ENCODE data around the gene IGFBP2.

Gene IGFBP2

DNA sequence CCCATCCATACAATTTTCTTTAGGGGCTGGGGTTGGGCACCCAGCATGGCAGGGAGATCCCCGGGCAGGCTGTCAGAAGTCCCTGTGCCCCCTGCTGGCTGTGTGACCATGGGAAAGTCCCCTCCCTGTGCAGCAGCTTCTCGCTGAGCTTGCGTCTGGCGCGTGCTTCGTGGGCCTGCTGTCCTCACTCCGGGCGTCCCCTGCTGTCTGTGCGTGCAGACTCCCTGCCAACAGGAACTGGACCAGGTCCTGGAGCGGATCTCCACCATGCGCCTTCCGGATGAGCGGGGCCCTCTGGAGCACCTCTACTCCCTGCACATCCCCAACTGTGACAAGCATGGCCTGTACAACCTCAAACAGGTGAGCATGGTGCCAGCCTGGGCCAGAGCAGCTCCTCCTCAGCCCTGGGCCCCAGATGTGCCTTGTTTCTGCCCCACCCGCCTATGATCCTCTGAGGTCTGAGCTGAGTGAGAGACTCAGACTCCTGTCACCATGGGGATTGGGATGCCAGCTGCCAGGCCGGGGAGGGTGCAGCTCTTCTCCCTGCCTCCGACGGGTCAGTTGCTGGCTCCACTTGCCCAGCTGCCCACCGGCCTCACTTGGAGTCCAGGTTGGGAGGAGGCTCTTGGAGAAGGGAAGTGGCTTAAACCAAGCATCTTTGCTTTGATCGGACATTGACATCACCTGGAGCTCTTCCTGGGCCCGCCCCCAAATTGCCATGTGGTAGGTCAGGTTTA is 28.6 kb downstream of the IGFBP2 start:
- no peak for DNase-seq (ENCODE audit: low read depth in 2 of 2)

DNA sequence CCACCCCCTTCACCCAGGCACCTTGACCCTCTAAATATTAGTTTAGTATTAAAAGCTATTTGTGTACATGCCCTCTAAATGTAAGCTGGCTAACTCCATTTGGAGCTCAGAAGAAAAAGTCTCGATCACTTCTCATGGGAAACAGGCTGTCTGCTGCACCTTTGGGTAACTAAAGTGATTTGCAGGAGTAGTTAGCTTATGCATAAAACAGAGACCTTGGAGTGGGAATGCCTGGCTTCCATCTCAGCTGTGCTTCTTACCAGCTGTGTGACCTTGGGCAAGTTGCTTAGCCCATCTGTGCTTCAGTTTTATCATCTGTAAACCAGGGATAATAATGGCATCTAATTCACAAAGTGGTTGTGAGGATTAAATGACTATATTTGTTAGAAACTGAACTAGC is 29.9 kb downstream of the IGFBP2 start:
- DNase-seq (ENCODE audit: low read depth in 2 of 2): no peak

DNA sequence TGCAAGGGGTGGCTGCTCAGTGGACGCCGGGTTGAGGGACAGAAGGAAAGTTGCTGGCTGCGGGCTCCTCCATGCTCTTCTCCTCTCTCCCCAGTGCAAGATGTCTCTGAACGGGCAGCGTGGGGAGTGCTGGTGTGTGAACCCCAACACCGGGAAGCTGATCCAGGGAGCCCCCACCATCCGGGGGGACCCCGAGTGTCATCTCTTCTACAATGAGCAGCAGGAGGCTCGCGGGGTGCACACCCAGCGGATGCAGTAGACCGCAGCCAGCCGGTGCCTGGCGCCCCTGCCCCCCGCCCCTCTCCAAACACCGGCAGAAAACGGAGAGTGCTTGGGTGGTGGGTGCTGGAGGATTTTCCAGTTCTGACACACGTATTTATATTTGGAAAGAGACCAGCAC is 30.6 kb downstream of the IGFBP2 start:
- no peak for DNase-seq (ENCODE audit: low read depth in 2 of 2)

DNA sequence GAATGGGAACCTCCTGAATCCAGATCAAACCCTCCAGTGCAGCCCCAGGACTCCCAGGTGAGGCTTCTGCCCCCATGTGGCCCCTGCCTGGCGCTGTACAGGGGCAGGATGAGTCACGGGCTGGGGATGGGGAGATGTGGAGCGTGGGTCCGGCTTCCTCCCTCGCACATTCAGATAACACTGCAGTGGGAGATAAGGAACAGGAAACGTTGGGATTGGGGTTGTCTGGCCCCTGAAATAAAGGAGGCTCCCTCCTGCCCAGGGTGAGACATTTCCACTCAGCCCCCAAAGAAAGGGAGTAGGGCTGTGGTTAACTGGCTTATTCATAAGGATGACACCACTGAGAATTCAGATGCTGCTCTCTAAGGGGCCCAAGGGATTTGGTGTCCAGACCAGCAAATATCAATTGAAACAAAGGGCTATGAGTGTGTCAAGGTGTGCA is 31.4 kb downstream of the IGFBP2 start:
- DNase-seq (ENCODE audit: low read depth in 2 of 2): no peak

GRCh38 chr2:216665242-216665641 is 32.0 kb downstream of the IGFBP2 start:
- DNase-seq (ENCODE audit: low read depth in 2 of 2): no peak

DNA sequence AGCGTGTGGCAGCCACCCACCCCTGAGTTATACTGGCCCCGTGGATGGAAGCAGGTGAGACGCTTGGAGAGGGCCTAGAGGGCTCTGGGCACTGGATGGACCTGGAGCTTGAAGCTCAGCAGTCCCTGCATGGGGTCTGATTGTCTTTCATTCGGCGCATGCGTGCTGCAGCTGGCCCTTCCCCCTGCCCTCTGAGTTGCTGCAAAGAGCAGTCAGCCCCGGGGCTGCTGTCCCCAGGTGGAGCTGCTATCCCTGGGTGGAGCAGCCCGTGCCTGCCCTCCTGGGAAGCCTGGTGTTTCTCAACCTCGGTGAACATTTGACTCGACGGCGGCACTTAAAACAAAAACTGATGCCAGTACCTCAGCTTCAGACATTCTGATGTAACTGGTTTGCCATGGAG is 32.5 kb downstream of the IGFBP2 start:
- DNase-seq (ENCODE audit: low read depth in 2 of 2): no peak

GRCh38 chr2:216666461-216667233 is 33.4 kb downstream of the IGFBP2 start:
- DNase-seq (ENCODE audit: low read depth in 2 of 2): peak; percentile 43 to 52

DNA sequence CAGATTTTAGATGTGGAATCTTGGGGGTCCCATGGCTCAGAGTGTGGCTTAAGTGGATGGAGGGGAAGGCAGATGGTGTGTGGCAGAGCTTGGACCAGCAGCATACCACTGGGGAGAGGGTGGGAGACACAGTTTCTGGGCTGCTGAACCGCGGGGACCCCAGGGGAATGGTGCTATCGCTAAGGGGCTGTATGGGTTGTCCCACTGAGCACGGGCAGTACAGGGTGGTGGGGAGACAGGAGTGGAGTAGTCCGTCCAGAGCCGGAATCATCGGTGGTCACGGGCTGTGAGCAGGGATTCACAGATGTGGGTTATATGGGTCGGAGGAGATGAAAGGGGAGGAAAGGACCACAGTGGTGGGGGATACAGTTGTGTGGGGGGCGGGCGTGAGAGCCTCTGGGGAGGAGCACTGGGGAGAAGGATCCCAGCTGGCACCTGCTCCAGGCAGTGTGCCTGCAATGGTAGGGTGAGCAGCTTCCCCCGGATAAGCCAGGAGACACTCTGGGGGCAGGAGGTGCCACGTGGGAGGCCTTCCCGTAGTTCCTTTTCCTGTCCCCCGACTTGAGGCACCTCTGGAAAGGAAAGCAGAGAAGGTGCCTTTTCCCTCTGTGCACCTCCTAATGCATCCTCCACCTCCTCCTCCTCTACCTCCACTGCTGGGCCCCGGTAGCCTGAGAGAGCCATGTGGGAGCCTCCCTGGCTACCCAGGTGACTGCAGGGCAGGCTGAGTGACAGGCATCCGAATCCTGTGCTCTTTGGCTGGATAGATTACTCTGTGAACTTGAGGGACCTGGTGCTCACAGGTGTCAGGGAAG is 37.3 kb downstream of the IGFBP2 start:
- no peak for DNase-seq (ENCODE audit: low read depth in 2 of 2)

DNA sequence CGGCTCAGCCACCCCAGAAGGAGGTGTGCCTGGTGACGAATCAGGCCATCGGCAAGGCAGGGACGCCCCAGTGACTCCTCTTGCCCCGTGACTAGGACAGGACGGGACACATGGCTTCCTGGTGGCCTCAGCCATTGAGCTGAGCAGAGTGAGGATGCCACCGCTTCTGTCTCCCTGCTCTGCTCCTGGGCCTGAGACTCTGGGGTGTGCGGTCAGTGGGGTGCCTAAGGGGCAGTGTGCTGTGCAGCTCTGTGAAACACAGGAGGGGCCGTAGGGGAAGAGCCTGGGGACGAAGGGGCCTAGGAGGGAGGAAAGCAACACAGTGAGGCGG is 37.8 kb downstream of the IGFBP2 start:
- DNase-seq (ENCODE audit: low read depth in 2 of 2): no peak

- no peak for DNase-seq (ENCODE audit: low read depth in 2 of 2)
Observed at GRCh38 chr2:216671791-216672343, 38.6 kb downstream of the IGFBP2 start.

GRCh38 chr2:216672466-216672865 is 39.2 kb downstream of the IGFBP2 start:
- no peak for DNase-seq (ENCODE audit: low read depth in 2 of 2)

DNA sequence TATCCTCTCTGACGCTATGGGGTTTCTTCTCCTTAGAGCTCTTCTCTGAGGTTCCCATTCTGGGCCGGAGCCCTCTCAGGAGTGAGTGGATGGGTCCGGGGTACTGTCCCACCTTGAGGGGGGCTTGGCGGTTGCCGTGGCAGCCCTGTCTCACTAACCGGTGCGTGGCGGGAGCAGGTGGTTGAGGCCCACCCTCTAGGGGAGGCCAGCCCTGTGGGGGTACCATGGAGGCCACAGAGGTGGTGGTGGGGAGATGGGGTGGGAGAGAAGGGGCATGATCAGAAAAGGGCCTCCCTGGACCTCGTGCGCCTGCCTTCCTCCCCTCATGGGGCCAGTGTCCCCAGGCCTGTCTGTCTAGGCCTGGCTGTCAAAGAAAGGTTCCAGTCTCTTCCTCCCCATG is 39.8 kb downstream of the IGFBP2 start:
- no peak for DNase-seq (ENCODE audit: low read depth in 2 of 2)

GRCh38 chr2:216673609-216674008 is 40.4 kb downstream of the IGFBP2 start:
- DNase-seq (ENCODE audit: low read depth in 2 of 2): no peak

DNA sequence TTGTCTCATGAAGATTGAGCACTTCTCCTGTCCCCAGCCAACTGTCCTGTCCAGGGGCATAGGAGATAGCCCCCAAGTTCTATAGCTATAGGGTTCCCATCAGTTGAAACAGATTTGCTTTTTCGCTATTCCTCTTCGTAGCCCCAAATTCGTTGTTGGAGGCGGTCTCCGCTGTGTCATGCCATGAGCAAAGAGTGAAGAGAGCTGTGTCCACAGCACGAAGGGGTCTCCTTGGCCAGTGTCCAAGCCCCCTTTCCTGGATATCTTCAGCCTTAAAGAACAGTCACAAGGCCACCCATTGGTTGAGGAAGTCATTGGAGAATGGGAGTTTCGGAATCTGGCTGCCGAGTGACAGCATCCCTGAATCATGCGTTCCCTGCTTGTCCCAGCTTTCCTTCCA is 41.2 kb downstream of the IGFBP2 start:
- no peak for DNase-seq (ENCODE audit: low read depth in 2 of 2)

DNA sequence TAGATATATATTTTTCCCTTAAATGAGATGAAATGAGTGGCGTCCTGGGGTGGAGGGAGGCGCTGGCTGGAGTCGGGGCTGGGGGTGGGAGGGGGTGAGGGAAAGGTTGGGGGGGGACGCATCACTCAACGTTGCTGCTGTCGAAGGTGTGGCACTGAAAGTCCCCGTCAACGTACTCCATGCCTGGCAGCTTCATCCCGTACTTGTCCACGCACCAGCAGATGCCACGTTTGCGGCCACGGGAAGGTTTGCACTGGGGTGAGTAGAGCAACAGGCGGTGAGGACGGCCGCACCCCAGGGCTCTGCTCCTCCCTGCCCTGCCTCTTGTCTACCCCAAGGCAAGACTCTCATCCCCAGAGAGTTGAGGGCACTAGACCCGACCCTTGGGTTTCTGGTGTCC is 43.4 kb downstream of the IGFBP2 start:
- no peak for DNase-seq (ENCODE audit: low read depth in 2 of 2)

GRCh38 chr2:216677439-216678097 is 44.3 kb downstream of the IGFBP2 start:
- DNase-seq (ENCODE audit: low read depth in 2 of 2): no peak

- DNase-seq (ENCODE audit: low read depth in 2 of 2): no peak
Observed at GRCh38 chr2:216678098-216678465, 44.9 kb downstream of the IGFBP2 start.

DNA sequence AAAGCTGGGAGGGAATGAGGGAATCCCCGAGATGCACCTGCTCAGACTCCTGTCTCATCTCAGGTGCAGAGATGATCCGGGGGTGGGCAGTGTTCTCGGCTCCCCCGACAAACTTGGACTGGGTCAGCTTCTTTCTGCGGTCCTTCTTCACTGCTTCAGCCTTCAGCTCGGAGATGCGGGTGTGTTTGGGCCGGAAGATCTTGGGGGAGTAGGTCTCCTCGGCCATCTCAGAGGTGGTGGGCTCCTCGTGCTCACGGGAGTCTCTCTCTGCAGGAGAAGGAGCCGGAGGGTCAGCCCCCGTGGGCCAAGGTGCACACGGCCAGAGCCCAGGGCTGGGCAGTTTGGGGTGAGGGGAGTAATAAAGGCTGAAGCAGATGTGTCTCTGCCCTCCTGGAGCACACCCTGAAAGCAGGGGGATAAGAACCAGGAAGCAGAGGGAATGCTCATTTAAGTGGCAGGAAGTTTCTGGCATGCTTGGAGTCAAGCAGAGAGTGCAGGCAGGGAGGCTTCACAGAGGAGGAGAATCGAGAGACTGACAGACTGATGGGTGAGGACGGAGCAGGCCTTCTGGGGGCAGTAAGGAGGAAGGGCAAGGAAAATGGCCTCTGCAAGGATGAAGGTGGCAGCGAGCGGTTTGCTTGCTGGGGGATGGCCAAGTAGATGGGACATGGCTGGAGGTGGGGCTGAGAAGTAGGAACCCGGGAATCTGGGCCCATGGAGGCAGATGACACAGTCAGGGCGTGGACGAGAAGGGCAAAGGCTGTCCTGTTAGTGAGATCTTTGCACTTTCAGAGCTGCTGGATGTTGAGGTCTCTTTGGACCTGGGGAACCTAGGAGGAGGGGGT is 45.8 kb downstream of the IGFBP2 start:
- no peak for DNase-seq (ENCODE audit: low read depth in 2 of 2)

- DNase-seq (ENCODE audit: low read depth in 2 of 2): no peak
Observed at GRCh38 chr2:216679658-216680024, 46.4 kb downstream of the IGFBP2 start.

DNA sequence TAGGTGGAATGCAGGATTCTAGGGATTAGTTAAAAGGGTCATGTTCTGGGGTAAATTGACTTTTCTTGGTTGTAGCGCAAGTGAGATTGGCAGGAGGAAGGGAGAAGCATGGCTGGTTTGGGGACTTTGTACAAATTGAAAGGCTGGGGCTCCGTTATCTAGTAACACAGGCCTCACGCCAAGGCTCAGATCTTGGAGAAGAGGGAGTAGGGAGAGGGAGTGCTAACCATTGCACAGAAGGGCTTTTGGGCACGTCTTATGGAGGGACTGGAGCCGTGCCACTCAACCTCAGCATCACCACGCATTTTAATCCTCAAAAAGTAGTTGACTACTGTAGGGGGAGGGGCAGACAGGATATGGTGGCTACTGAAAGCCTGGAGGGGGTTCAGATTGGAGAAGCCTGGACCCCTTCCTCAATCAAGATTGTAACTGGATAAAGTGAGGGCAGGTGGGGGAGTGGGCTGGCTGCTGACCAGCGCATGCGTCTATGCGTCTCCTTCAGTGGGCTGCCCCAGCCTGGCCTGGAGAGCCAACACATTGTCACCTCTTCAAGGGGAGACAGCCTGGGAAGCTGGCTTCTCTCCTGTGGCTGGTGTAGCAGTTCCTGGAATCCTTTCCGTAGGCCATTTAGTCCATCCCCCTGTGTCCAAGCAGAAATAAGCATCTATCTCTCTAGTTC is 47.9 kb downstream of the IGFBP2 start:
- DNase-seq (ENCODE audit: low read depth in 2 of 2): no peak
